GM12878 (cell line): Measurements from ENCODE around the gene BRF1.

Experiments
- BCL3 ChIP-seq: IDR thresholded peaks from 2 replicates; pipeline ENCODE4 v1.6.1; 2011; ENCODE audit warnings: borderline replicate concordance, low read depth, mild to moderate bottlenecking, moderate library complexity, low read length; ENCODE audit not compliant: insufficient read depth, poor library complexity, severe bottlenecking
- CTCF ChIP-seq, 3 experiments: IDR thresholded peaks in 2 of 3; conservative IDR thresholded peaks in 1 of 3; 2 replicates each; pipeline ENCODE4 v1.5.1; 2011; ENCODE audit warnings: low read depth in 3 of 3, low read length in 3 of 3, mild to moderate bottlenecking in 3 of 3, control low read depth in 2 of 3, moderate library complexity in 2 of 3, inconsistent platforms in 1 of 3, mixed read lengths in 1 of 3; ENCODE audit not compliant: control insufficient read depth in 2 of 3, insufficient read depth in 1 of 3; ENCODE audit errors: extremely low read depth in 1 of 3
- KAT2A ChIP-seq: conservative IDR thresholded peaks from 2 replicates; pipeline ENCODE4 v1.6.1; 2011; ENCODE audit warnings: low read depth, low read length; ENCODE audit not compliant: control insufficient read depth
- SMAD5 ChIP-seq: IDR thresholded peaks from 2 replicates; pipeline ENCODE4 v1.6.1; 2016; ENCODE audit warnings: antibody characterized with exemption, low read depth

GRCh38 chr14:105283899-105284298, 16.9 kb downstream of the BRF1 start:
- no peak for TF ChIP-seq BCL3
- TF ChIP-seq KAT2A: no peak
- TF ChIP-seq SMAD5: no peak
- no peak for TF ChIP-seq CTCF (IDR thresholded peaks at IDR 0.05 in 2 of 3, conservative IDR thresholded peaks at IDR 0.05 in 1 of 3; ENCODE audit: control insufficient read depth in 2 of 3, extremely low read depth in 1 of 3, insufficient read depth in 1 of 3, low read depth in 3 of 3, low read length in 3 of 3)
